HG03025 (cell line): Measurements from ENCODE around the gene ADIPOR2.
"Not testable (repeated sequence)": the region's sequence is repeated elsewhere in the genome, so short reads cannot be mapped to it uniquely, and the experiment has no call there.

Experiments used
- ATAC-seq: cut with Tn5 transposase; IDR thresholded peaks from one replicate; pipeline ENCODE4 v1.9.1; 2021; ENCODE audit warnings: mild to moderate bottlenecking, moderate library complexity; ENCODE audit not compliant: unreplicated experiment, low FRiP score

Gene ADIPOR2

DNA sequence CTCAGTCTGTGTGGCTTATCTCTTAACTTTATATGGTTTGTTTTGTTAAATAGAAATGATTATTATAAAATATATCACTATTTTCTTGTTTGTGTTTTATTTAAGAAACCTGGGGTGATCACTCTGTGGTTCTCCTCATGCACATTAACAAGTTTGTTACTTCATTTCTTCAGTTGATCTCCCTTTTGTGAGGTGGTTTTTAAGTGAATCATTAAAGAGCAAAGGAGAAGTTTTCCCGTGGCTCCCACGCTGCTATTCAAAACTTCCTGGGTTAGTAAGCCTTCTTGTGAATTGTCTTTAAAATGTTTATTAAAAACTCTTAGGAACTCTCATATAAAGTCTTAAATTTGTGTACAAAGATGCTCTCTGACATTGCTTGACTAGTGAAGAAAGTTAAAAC is 11.8 kb downstream of the ADIPOR2 start:
- no peak for ATAC-seq

DNA sequence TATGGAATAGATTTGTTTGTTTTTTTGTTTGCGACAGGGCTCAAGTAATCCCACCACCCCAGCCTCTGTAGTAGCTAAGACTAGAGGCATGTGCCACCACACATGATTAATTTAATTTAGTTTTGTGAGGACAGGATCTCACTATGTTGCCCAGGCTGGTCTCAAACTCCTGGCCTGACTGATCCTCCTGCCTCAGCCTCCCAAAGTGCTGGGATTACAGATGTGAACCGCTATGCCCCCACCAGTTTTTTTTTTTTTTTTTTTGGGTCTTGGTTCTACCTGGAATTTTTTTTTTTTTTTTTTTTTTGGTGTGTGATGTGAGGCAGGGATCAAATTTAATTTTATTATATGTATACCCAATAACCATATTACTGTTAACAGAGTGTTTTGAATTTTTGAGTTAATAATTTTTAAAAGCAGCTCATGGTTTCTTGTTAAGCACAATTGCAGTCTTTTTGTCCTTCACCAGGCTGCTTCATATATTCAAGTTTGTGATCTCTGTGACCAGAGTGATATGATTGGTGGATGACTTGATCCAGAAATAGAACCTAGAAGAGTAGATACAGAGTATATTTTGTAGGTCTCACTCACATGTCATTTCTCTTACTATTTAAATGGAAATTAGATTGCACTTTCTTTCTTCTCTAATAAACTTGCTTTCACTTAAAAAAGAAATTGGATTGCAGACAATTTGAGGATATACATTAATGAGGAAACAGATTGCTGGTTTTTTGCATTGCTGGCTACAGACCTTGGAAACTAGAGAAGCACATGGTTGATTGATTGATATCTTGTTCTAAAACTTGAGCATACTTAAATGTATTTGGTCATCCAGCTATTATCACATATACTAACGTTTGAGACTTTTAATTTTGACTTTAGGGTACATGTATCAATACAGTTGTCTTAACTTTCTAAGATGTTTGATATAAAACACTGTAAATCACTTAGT is 13.2 kb downstream of the ADIPOR2 start:
- ATAC-seq: no peak

DNA sequence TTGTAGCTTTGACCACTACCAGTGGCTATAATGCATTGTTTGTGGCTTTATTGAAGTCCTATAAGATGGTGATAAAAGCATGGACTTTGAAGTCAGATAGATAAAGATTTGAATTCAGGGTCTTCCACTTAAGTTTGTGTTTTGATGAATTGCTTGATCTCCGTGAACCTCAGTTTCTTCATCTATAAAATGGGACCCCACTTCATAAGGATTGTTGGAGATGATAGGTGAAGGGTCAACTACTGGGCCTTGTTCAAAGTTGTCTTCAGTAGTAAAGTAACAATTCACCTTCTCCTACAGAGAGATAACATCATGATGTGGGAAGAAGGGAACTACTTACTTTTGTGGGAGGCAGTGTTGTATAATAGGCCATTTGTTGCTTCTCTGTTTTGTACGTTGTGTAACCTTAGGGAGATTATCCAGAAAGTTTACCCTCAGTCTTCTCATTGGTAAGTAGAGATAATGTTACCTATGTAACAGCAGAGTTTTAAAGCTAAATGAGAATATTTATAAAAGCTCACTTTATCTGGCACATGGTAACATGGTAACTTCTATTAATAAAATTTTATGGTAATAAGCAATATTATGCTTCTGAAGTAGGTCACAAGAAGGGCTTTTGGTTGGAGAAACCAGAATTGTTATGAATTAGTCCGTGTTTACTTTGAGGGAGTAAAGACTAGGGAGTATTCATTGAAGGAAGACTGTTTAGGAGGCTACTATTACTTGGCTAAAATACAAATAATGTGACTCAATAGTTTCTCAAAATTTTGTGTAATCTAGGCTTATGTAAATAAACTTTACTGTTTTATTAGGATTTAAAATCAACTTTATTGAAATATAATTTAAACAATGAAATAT is 15.1 kb downstream of the ADIPOR2 start:
- no peak for ATAC-seq

DNA sequence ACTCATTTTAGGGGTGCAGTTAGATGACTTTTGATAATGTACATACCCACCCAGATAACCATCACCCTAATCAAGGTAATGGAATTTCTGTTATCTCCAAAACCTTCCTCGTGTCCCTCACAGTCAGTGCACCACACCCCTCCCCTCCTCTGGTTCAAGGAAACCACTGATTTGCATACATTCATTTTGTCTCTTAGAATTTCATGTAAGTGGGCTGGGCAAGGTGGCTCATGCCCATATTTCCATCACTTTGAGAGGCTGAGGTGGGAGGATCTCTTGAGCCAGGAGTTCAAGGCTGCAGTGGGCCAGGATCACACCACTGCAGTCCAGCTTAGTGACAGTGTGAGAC is 15.7 kb downstream of the ADIPOR2 start:
- no peak for ATAC-seq

DNA sequence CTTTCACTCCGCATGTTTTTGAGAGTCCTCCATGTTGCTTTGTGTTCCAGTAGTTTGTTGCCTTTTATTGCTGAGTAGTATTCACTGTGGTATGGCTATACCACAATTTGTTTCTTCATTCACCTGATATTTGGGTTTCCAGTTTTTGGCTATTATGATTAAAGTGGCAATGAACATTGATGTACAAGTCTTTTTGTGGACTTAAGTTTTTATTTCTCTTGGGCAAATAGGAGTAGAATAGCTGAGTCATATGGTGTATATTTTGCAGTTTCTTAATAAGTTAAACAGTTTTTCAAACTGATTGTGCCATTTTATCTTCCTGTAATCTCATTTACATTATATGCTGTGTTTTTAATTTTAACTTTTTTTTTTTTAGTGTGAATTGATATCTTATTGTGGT is 16.2 kb downstream of the ADIPOR2 start:
- no peak for ATAC-seq

DNA sequence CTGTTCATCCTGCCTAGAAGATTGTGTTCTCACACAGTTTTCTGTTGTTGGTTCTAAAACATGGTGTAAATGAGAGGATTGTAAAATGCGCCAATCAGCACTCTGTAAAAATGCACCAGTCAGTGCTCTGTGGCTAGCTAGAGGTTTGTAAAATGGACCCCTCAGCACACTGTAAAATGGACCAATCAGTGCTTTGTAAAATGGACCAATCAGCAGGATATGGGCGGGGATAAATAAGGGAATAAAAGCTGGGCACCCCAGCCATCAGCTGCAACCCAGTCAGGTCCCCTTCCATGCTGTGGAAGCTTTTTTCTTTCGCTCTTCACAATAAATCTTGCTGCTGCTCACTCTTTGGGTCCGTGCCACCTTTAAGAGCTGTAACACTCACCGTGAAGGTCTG is 19.1 kb downstream of the ADIPOR2 start:
- not testable (repeated sequence) for ATAC-seq

DNA sequence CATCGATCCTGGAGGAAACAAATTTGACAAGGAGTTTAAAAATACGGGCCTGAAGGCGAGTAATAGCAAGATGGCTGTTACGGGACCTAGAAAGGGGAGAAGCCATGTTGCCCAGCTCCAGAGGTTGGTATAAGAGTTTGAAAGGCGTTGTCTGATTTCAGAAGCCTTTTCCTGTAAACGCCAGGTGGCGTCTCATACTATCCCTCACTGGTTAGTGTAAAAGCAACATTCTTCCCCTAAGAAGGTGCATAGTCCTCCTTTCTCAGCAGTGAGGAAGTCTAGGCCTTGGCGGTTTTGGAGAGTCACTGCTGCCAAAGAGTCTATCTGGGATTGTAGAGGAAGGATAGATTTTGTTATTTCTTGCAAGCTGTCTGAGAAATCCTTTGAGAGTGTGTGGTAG is 20.0 kb downstream of the ADIPOR2 start:
- not testable (repeated sequence) for ATAC-seq

DNA sequence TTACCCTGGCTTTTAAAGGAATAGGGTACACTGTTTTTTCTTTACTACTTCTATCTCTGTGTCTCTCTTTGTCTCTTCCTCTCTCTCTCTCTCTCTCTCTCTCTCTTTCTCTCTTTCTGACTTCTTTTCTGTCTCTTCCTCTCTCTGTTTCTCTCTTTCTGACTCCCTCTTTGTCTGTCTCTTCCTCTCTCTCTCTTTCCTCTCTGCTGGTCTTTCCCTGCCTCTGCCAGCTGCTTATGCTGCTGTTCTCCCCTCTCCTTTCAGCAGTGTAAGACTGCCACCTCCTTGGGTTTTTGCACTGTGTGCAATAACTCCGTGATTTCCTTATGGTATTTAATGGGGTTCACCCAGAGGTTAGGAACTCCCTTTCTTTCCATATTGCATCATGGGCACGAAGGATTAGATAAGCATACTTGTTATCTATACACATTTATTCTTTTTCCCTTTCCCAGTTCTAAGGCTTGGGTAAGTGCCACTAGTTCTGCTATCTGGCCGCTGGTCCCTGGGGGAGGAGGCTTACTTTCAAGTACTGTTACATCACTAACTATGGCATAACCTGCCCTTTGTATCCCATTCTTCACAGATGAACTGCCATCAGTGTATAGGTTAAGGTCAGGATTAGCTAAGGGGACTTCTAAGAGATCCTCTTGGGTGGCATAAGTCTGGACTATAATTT is 20.8 kb downstream of the ADIPOR2 start:
- ATAC-seq: not testable (repeated sequence)

DNA sequence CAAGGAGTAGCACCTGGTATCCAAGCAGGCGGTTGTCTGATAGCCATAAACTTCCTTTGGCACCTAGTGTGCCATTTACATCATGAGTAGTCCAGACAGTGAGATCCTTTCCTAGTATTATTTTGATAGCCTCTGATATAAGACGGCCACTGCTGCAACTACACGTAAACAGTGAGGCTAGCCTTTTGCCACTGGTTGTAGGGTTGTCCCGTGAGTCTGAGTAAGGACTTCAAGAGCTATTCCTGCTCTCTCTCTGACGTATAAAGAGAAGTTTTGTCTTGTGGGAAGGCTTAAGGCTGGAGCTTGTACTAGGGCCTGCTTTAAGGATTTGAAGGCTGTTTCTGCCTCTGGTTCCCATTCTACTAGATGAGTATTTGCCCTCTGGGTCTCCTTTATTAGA is 21.4 kb downstream of the ADIPOR2 start:
- ATAC-seq: not testable (repeated sequence)

DNA sequence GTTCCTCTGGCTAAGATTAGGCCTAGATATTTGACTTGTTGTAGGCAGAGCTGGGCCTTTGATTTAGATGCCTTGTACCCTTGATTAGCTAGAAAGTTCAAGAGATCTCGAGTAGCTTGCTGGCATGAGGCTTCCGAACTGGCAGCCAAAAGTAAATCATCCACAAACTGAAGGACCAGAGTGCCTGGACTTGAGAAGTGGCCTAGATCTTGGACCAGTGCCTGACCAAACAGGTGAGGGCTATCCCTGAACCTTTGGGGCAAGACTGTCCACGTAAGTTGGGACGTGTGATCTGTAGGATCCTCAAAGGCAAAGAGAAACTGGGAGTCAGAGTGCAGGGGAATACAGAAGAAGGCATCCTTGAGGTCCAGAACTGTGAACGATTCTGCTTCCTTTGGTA is 22.0 kb downstream of the ADIPOR2 start:
- not testable (repeated sequence) for ATAC-seq

DNA sequence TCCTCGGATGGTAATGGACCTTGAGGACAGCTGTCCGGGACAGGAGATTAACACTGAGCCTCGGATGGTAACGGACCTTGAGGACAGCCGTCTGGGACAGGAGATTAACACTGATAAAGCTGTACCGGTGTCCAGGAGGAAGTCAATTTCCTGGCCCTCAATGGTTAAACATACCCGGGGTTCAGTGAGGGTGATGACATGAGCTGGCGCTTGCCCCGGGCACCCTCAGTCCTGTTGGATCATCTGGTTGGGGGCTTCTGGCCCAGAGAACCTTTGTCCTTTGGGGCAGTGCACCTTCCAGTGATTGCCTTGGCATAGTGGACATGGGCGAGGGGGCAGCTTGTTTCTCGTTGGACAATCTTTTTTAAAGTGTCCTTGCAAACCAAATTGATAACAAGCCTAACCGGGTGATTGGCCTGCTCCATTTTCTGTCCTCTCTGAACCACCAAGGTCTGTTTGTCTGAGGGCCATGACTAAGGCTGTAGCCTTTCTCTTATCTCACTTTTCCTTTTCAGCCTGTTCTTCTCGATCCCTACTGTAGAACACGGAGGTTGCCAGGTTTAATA is 23.0 kb downstream of the ADIPOR2 start:
- ATAC-seq: not testable (repeated sequence)

DNA sequence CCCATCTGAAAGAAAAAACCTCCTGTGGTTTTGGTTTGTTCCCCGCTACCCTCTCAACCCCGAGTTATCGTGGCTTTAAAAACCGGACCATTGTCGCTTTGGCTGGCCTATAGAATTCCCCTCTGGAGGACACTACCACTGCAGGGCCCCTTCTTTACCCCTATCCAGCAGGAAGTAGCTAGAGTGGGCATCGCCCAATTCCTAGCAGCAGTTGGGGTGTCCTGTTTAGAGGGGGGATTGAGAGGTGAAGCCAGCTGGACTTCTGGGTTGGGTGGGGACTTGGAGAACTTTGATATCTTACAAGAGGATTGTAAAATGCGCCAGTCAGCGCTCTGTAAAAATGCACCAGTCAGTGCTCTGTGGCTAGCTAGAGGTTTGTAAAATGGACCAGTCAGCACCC is 24.6 kb downstream of the ADIPOR2 start:
- not testable (repeated sequence) for ATAC-seq

DNA sequence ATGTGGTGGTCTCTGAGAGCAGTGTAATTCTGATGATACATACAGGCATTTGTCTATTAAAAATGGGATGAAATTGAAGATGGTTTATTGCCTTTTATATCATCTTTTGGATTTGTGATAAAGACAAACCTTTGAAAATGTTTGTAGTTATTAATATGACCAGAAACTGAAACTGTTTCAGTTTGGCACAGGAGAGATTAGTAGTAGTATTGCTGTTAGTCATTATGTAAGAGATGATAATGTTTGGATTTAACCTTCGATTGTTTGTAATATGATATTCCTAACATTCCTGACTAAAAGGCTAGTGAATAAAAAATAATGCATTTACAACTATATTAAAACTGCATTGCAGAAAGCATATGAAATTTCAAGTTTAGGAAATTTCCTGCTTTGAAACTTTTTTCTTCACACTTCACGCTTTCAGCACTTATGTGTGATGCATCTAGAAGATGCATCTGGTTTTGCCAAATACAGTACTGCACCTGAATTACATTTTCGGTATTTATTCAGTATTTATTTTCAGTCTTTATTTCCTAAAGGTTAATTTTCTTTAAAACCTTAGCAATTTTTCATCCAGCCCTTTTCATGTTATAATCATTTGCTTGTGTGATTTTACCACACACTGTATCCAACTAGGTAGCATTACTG is 25.5 kb downstream of the ADIPOR2 start:
- ATAC-seq: no peak

DNA sequence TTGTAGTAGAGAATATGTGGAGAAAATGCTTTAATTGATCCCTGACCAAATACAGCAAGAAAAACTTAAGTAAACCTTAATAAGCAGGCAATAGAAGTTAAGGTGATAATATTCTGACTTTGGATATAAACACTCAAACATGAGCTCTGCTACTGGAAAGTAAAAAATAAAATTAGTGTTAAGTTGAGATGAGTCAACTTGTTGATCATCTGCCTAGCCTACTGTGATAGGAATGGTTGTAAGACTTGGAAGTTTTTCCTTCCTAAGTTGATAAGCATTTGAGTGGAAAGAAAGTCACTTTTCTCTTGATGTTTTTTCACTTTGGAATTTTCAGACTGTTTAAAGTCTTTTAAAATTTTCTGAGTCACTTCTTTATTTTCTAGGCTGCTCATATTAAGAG is 26.0 kb downstream of the ADIPOR2 start:
- ATAC-seq: no peak

DNA sequence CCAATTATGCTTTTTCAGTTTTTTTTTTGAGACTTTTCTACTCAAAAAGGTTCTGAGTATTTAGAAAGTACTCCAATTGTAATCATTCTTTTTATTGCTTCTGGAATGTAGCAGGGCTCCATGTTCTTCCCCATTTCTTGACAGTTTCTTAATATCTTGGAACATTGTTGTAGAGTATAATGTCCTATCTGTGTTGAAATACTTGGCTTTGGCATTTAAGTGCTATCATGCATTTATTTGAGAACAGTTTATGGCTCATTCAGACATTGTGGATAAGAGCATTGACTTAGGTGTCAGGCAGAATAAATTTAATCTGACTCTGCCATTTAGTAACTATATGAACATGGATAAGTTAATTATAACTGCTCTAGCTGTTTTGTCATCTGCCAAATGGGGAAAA is 28.3 kb downstream of the ADIPOR2 start:
- ATAC-seq: no peak

DNA sequence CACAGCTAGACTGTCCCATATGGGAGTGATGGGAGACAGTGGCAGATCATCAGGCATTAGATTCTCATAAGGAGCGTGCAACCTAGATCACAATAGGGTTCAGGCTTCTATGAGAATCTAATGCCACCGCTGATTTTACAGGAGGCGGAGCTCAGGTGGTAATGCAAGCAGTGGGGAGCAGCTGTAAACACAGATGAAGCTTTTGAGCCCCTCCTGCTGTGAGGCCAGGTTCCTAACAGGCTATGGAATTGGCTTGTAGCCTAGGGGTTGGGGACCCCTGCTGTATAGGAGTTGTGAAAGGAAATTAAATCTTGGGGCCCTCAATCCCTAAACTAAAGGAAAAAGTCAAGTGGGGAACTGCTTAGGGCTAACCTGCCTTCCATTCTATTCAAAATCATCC is 29.6 kb downstream of the ADIPOR2 start:
- no peak for ATAC-seq

DNA sequence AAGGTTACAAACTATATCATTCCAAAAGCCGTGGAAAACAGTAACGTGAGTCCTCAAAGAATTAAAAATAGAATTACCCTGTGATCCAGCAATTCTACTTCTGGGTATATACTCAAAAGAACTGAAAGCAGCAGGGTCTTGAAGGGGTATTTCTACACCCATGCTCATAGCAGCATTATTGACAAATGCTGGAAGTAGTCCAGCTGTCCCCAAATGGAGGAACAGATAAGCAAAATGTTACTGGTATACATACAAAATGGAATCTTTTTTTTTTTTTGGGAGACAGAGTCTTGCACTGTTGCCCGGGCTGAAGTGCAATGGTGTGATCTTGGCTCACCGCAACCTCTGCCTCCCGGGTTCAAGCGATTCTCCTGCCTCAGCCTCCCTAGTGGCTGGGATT is 32.9 kb downstream of the ADIPOR2 start:
- ATAC-seq: no peak

DNA sequence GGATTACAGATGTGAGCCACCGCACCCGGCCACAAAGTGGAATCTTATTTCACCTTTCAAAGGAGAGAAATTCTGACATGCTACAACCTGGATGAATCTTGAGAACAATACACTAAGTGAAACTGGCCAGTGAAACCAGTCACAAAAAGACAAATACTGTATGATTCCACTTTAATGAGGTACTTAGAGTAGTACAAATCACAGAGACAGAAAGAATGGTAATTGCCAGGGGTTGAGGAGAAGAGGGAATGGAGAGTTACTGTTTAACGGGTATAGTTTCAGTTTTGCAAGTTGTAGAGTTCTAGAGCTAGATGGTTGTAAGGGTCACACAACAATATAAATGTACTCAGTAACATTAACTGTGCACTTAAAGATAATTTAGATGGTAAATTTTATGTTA is 33.4 kb downstream of the ADIPOR2 start:
- no peak for ATAC-seq

DNA sequence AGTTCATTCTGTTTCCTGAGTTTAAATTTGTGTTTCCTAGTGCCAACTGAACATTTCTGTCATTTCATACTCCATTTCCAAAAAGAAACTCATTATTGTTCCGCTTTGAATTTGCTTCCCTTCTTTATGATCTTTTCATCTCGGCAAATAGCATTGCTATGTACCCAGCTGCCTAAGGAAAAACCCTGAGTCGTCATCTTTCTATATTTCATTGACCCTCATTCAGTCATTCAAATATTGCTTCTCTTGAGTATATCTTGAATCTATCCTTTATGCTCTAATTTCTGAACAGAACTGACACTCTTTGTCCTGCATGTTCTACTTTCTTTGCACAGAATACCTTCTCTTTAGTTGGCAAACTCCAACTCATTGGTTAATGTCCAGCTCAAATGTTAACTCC is 35.9 kb downstream of the ADIPOR2 start:
- ATAC-seq: no peak

DNA sequence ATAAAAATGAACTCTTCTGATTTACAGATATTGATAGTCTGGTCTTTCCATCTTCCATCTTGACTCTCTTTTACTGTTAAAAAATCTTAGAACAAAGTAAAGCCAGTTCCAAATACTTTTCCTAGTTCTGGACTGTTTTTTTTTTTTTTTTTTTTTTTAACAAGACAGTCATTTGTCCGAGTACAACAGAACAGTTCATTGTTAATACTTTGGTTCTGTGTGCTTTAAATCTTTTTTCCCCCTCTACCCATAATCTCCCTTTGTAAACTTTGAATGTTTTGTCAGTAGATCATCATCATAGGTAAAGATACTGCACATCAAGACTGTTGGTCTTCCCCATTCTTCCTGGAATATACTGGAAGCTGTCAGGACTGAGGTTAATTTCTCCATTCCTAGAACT is 38.0 kb downstream of the ADIPOR2 start:
- no peak for ATAC-seq
